ENCODE measurements around the gene SLX9. TPM values are rescaled to one million over a fixed set of nuclear protein-coding genes. Genes with fewer than 3 reads are reported as not detected.
A peak's percentile ranks its signal among the peaks of the same experiment; 100 is the strongest.

The SLX9 gene, protein sequence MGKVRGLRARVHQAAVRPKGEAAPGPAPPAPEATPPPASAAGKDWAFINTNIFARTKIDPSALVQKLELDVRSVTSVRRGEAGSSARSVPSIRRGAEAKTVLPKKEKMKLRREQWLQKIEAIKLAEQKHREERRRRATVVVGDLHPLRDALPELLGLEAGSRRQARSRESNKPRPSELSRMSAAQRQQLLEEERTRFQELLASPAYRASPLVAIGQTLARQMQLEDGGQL
- 28.2 TPM for polyA plus RNA-seq (2012; ENCODE audit: low read depth, missing spikeins)

DNA sequence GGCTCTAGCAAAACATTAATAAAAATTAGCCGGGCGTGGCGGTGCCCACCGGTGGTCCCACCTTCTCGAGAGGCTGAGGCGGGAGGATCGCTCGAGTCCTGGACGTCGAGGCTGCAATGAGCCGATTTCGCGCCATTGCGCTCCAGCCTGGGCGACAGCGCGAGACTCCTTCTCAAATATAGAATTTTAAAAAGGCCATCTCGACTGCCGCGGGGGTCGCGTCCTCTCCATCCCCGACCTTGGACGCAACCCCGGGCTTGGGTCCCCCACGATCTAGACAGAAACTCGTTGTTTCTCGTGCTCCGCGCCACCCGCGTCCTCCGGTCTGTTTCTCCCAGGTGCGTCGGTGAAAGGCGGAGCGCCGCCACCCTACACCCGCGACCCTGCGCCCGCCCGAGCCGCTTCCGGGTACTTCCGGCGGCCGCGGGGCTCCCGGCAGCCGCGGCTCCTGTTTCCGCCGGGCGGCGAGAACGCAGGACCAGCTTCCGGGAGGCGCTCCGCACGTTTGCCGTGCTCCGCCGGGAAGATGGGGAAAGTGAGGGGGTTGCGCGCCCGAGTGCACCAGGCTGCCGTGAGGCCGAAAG lies at the start of gene SLX9:
Gene SLX9 (plus strand): TSS at position 498 of the 584 bp plus-strand sequence. CDS start 29 bp downstream, at position 527.
- DNase-seq (ENCODE audit: insufficient read length, low spot score) (peak; percentile 97), FAIRE-seq (peak; percentile 87)
- TF ChIP-seq PAX5 (IDR thresholded peaks at IDR 0.05; ENCODE audit: insufficient read depth, low read length, severe bottlenecking): peak; percentile 76
- peak; percentile 65 for TF ChIP-seq POLR2A (IDR thresholded peaks at IDR 0.05; ENCODE audit: low read depth, low read length)
- peak; percentile 83 for TF ChIP-seq TAF1 (IDR thresholded peaks at IDR 0.05; ENCODE audit: low read depth, low read length)
- peak; percentile 48; the same call in 1 of the 2 replicates for TF ChIP-seq POLR2AphosphoS5 (IDR thresholded peaks at IDR 0.05; ENCODE audit: low read depth, low read length)
- peak; percentile 82 for TF ChIP-seq POU2F2 (IDR thresholded peaks at IDR 0.05; ENCODE audit: low read depth, low read length)
- no peak for TF ChIP-seq SPI1 (IDR thresholded peaks at IDR 0.05; ENCODE audit: low read depth, low read length)

DNA sequence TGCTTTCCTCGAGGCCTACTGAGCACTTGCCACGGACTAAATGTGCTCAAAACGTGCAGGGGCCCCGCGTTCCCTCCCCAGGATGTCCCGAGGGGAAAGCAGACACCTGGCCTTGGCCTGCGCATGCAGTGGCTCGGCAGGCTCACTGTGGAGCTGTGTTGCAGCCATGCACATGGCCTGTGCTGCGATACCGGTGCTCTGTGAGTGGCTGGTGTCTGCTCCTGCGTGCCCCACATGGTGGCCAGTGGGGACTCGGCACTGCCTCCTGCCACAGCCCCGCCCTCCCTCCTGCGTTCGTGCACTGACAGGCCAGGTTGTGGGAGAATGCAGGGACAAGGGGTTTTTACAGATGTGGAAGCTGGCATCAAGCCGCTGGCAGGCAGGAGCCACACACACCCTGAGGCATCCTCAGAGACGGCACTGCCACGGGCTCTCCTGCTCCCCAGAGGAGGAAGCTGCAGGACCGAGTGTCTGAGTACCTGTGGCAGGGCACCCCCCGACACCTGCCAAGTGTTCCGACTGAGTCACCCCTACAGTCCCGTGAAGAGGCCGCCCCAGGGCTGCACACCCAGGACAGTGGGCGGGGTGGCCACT lies 49.4 kb upstream of the SLX9 start:
- FAIRE-seq (no peak), DNase-seq (ENCODE audit: insufficient read length, low spot score) (no peak)
- TF ChIP-seq TAF1 (IDR thresholded peaks at IDR 0.05; ENCODE audit: low read depth, low read length) (no peak), PAX5 (IDR thresholded peaks at IDR 0.05; ENCODE audit: insufficient read depth, low read length, severe bottlenecking) (no peak), POLR2AphosphoS5 (IDR thresholded peaks at IDR 0.05; ENCODE audit: low read depth, low read length) (no peak), POLR2A (IDR thresholded peaks at IDR 0.05; ENCODE audit: low read depth, low read length) (no peak), SPI1 (IDR thresholded peaks at IDR 0.05; ENCODE audit: low read depth, low read length) (no peak), POU2F2 (IDR thresholded peaks at IDR 0.05; ENCODE audit: low read depth, low read length) (no peak)

DNA sequence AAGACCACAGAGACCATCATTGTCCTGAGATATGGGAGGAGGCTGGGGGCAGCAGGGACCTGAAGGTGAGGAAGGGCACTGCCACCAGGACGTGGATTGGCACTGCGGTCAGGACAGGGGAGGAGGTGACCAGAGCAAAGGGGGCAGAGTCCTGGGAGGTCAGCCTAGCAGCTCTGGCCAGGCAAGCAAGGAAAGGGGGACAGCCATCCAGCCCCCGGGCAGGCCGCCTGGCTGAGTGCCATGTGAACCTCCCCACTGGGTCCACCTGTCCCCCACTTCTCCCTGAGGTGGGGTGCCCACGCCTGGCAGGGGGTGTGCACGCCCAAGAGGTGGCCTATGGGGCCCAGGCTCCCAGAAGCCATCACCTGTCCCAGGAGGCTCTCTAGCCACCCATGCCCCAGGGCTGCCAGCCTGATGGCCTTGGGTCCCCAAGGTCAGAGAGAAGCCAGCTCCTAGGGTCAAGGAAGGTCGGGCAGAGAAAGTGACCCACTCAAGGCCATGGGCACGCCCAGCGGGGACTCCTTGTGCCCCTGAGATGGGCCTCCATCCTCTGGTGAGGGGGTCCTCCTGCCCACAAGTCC lies 48.8 kb upstream of the SLX9 start:
- TF ChIP-seq POLR2A (IDR thresholded peaks at IDR 0.05; ENCODE audit: low read depth, low read length): no peak
- TF ChIP-seq PAX5 (IDR thresholded peaks at IDR 0.05; ENCODE audit: insufficient read depth, low read length, severe bottlenecking): no peak
- TF ChIP-seq SPI1 (IDR thresholded peaks at IDR 0.05; ENCODE audit: low read depth, low read length): no peak
- TF ChIP-seq POLR2AphosphoS5 (IDR thresholded peaks at IDR 0.05; ENCODE audit: low read depth, low read length): no peak
- no peak for TF ChIP-seq POU2F2 (IDR thresholded peaks at IDR 0.05; ENCODE audit: low read depth, low read length)
- no peak for TF ChIP-seq TAF1 (IDR thresholded peaks at IDR 0.05; ENCODE audit: low read depth, low read length)
- no peak for DNase-seq (ENCODE audit: insufficient read length, low spot score)
- FAIRE-seq: no peak

DNA sequence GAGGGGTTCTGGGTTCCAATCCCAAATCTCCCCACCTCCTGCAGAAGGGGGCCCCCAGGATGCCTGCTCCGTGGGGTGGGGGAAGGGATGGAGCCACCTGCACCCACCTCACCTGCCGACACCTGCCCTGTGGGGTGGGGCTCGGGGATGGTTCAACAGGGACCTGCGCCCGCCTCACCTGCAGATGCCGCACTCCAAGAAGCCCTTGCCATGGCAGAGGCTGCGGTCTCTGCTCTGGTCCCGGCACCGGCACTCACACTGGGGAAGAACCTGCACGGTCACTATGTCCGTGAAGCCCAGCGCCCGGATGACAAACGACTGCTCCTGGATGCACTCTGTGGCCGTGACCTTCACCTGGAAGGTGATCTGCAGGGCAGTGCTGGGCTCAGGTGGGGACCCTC lies 48.2 kb upstream of the SLX9 start:
- no peak for TF ChIP-seq TAF1 (IDR thresholded peaks at IDR 0.05; ENCODE audit: low read depth, low read length)
- no peak for TF ChIP-seq PAX5 (IDR thresholded peaks at IDR 0.05; ENCODE audit: insufficient read depth, low read length, severe bottlenecking)
- TF ChIP-seq POLR2AphosphoS5 (IDR thresholded peaks at IDR 0.05; ENCODE audit: low read depth, low read length): no peak
- TF ChIP-seq POU2F2 (IDR thresholded peaks at IDR 0.05; ENCODE audit: low read depth, low read length): no peak
- TF ChIP-seq POLR2A (IDR thresholded peaks at IDR 0.05; ENCODE audit: low read depth, low read length): no peak
- no peak for TF ChIP-seq SPI1 (IDR thresholded peaks at IDR 0.05; ENCODE audit: low read depth, low read length)
- no peak for FAIRE-seq
- no peak for DNase-seq (ENCODE audit: insufficient read length, low spot score)

DNA sequence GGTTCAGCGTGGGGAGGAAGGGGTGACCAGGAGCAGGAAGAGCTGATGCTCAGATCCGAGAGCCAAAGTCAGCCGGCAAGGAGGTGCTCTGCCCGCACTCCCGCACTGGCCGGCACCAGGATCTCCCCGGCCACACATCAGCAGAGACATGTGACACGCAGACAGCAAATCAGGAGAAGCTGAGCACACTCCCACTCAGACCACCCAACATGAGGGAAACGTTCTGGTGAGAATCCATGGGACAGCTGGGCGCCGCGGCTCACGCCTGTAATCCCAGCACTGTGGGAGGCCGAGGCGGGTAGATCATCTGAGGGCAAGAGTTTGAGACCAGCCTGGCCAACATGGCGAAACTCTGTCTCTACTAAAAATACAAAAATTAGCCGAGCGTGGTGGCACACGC lies 47.7 kb upstream of the SLX9 start:
- FAIRE-seq (no peak), DNase-seq (ENCODE audit: insufficient read length, low spot score) (no peak)
- TF ChIP-seq POU2F2 (IDR thresholded peaks at IDR 0.05; ENCODE audit: low read depth, low read length) (no peak), POLR2AphosphoS5 (IDR thresholded peaks at IDR 0.05; ENCODE audit: low read depth, low read length) (no peak), TAF1 (IDR thresholded peaks at IDR 0.05; ENCODE audit: low read depth, low read length) (no peak), PAX5 (IDR thresholded peaks at IDR 0.05; ENCODE audit: insufficient read depth, low read length, severe bottlenecking) (no peak), POLR2A (IDR thresholded peaks at IDR 0.05; ENCODE audit: low read depth, low read length) (no peak), SPI1 (IDR thresholded peaks at IDR 0.05; ENCODE audit: low read depth, low read length) (no peak)

DNA sequence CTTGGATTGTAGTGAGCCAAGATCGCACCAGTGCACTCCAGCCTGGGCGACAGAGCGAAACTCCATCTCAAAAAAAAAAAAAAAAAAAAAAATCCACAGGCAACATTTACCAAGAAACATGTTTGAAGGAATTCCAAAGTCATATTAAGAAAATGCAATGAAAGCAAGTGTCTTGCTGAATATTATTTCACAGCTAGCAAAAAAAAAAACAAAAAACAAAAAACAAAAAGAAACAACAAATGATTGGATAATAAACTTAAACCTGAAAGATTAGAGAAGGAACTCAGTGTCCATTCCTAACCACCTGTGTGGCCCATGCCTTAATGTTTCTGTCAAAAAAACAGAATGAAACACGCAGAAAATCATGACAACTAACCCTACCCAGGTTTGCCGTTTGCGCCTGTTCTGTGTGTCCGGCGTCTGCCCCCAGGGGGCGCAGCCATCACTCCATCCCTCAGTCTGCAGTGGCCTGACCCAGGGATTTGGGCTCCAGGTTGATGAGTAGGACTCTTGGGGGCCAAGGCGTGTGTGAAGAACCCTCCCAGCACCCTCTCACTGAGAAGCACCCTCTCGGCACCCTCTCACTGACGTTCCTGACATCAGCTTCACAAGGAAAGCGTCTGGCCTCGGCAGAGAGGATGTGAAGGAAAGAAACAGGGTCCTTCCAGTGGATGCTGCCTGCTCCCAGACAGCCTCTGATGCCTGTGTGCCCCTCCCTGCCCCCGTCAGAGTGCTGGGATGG lies 47.1 kb upstream of the SLX9 start:
- peak; percentile 84 for DNase-seq (ENCODE audit: insufficient read length, low spot score)
- peak; percentile 89 for FAIRE-seq

DNA sequence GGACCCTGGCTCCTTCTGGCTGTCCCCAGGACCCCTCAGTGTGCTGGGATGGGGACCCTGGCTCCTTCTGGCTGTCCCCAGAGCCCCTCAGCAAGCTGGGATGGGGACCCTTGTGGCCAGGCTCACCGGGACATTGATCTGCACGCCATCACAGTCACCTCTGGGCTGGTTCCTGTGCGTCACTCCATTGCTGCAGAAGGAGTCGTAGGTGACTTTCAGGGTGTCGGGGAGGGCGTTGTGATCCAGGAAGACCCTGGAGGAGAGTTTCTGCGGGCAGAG lies 46.6 kb upstream of the SLX9 start:
- FAIRE-seq: no peak
- TF ChIP-seq POLR2AphosphoS5 (IDR thresholded peaks at IDR 0.05; ENCODE audit: low read depth, low read length) (no peak), POLR2A (IDR thresholded peaks at IDR 0.05; ENCODE audit: low read depth, low read length) (no peak), POU2F2 (IDR thresholded peaks at IDR 0.05; ENCODE audit: low read depth, low read length) (no peak), SPI1 (IDR thresholded peaks at IDR 0.05; ENCODE audit: low read depth, low read length) (no peak)
- DNase-seq (ENCODE audit: insufficient read length, low spot score): no peak

More for the DNA sequence above, 47.1 kb upstream of the SLX9 start:
- no peak for TF ChIP-seq PAX5 (IDR thresholded peaks at IDR 0.05; ENCODE audit: insufficient read depth, low read length, severe bottlenecking)
- no peak for TF ChIP-seq POLR2AphosphoS5 (IDR thresholded peaks at IDR 0.05; ENCODE audit: low read depth, low read length)
- TF ChIP-seq SPI1 (IDR thresholded peaks at IDR 0.05; ENCODE audit: low read depth, low read length): no peak
- TF ChIP-seq TAF1 (IDR thresholded peaks at IDR 0.05; ENCODE audit: low read depth, low read length): no peak
- no peak for TF ChIP-seq POLR2A (IDR thresholded peaks at IDR 0.05; ENCODE audit: low read depth, low read length)
- TF ChIP-seq POU2F2 (IDR thresholded peaks at IDR 0.05; ENCODE audit: low read depth, low read length): no peak

DNA sequence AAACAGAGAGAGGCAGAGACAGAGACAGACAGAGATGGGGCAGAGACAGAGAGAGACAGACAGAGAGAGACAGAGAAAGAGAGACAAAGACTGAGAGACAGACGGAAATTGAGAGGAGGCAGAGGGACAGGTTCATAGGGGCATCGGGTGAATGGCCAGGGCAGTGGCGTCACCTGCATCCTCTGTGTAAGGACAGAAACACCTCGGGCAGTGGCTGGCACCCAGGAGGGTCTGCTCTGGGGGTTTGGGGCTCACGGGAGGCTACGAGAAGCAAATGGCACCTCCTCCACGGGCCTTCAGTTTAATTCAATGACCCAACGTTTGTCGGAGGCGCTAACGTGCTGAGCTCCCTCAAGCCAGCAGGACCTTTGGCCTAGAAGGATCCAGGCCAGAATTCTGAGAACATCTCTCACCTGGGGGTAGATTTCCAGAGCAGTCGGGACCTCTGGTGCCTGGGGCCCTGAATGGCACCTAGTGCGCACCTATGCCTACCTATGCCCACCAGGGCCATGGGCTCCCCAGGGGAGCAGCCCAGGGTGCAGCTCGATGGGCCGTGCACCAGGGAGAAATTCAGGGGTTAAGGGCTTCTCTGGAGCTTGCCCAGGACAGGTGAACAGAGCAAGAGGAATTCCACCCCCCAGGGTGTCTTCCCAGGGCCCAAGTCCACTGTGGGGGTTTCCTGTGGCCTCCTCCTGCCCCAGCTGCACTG lies 45.7 kb upstream of the SLX9 start:
- DNase-seq (ENCODE audit: insufficient read length, low spot score): no peak
- TF ChIP-seq TAF1 (IDR thresholded peaks at IDR 0.05; ENCODE audit: low read depth, low read length) (no peak), POLR2A (IDR thresholded peaks at IDR 0.05; ENCODE audit: low read depth, low read length) (no peak), POU2F2 (IDR thresholded peaks at IDR 0.05; ENCODE audit: low read depth, low read length) (no peak)
- FAIRE-seq: no peak
